Mucosa of stomach (tissue), 1 donor: ENCODE data around the gene SPEF1.

ENCODE experiments used
- H3K27me3 ChIP-seq: one replicate; pipeline ENCODE4 v1.7.0; 2013; ENCODE audit warnings: mild to moderate bottlenecking, low read length; ENCODE audit not compliant: control insufficient read depth, insufficient read depth
- H3K36me3 ChIP-seq: one replicate; pipeline ENCODE4 v1.7.0; 2013; ENCODE audit warnings: low read length; ENCODE audit not compliant: control insufficient read depth, insufficient read depth
- H3K4me1 ChIP-seq: one replicate; pipeline ENCODE4 v1.7.0; 2013; ENCODE audit warnings: mild to moderate bottlenecking, low read length; ENCODE audit not compliant: control insufficient read depth, insufficient read depth
- H3K4me3 ChIP-seq: one replicate; pipeline ENCODE4 v1.7.0; 2013; ENCODE audit warnings: low read length
- H3K9ac ChIP-seq: one replicate; pipeline ENCODE4 v1.7.0; 2013; ENCODE audit warnings: mild to moderate bottlenecking, low read length, moderate library complexity
- H3K9me3 ChIP-seq: one replicate; pipeline ENCODE4 v1.7.0; 2013; ENCODE audit warnings: mild to moderate bottlenecking, low read length, moderate library complexity; ENCODE audit not compliant: control insufficient read depth
- donor health status: Pancreatic carcinoma.

SPEF1 gene

GRCh38 chr20:3748073-3748472 lies 33.2 kb downstream of the SPEF1 start:
- peaks cover 36% of the 10 kb centered on the region for H3K4me1 ChIP-seq
- H3K9ac ChIP-seq = no peak overlapping the region
- H3K4me3 ChIP-seq = no peak overlapping the region
- H3K36me3 ChIP-seq = no peaks in the 10 kb centered on the region
- H3K27me3 ChIP-seq = peaks cover 24% of the 10 kb centered on the region
- H3K9me3 ChIP-seq = no peaks in the 10 kb centered on the region

GRCh38 chr20:3747471-3747870 lies 33.8 kb downstream of the SPEF1 start:
- Histone ChIP-seq H3K36me3 (no peaks in the 10 kb centered on the region), H3K4me1 (peaks cover 30% of the 10 kb centered on the region), H3K4me3 (no peak overlapping the region), H3K9ac (no peak overlapping the region), H3K27me3 (peaks cover 24% of the 10 kb centered on the region), H3K9me3 (no peaks in the 10 kb centered on the region)

- H3K27me3 ChIP-seq = peaks cover 19% of the 10 kb centered on the region
- H3K4me1 ChIP-seq = peaks cover 19% of the 10 kb centered on the region
- H3K4me3 ChIP-seq = no peak overlapping the region
- no peaks in the 10 kb centered on the region for H3K36me3 ChIP-seq
- no peaks in the 10 kb centered on the region for H3K9me3 ChIP-seq
- H3K9ac ChIP-seq = no peak overlapping the region
Observed at GRCh38 chr20:3745686-3746173, 35.5 kb downstream of the SPEF1 start.

GRCh38 chr20:3744806-3745685 lies 36.2 kb downstream of the SPEF1 start:
- no peak overlapping the region for H3K9ac ChIP-seq
- H3K4me3 ChIP-seq = no peak overlapping the region
- peaks cover 15% of the 10 kb centered on the region for H3K4me1 ChIP-seq

GRCh38 chr20:3744037-3744436 lies 37.2 kb downstream of the SPEF1 start:
- Histone ChIP-seq H3K9ac (no peak overlapping the region), H3K9me3 (no peaks in the 10 kb centered on the region), H3K27me3 (peaks cover 2% of the 10 kb centered on the region), H3K36me3 (no peaks in the 10 kb centered on the region), H3K4me3 (no peak overlapping the region), H3K4me1 (peaks cover 6% of the 10 kb centered on the region)

More at GRCh38 chr20:3744806-3745685, 36.2 kb downstream of the SPEF1 start:
- H3K36me3 ChIP-seq = no peaks in the 10 kb centered on the region
- peaks cover 12% of the 10 kb centered on the region for H3K27me3 ChIP-seq
- H3K9me3 ChIP-seq = no peaks in the 10 kb centered on the region

- no peak overlapping the region for H3K4me3 ChIP-seq
- no peaks in the 10 kb centered on the region for H3K36me3 ChIP-seq
- no peak overlapping the region for H3K9ac ChIP-seq
- peaks cover 6% of the 10 kb centered on the region for H3K4me1 ChIP-seq
- H3K27me3 ChIP-seq = no peaks in the 10 kb centered on the region
- H3K9me3 ChIP-seq = no peaks in the 10 kb centered on the region
Observed at GRCh38 chr20:3743251-3743650, 38.0 kb downstream of the SPEF1 start.

- H3K9me3 ChIP-seq = no peaks in the 10 kb centered on the region
- no peak overlapping the region for H3K9ac ChIP-seq
- no peaks in the 10 kb centered on the region for H3K36me3 ChIP-seq
- H3K4me3 ChIP-seq = no peak overlapping the region
- no peaks in the 10 kb centered on the region for H3K27me3 ChIP-seq
- H3K4me1 ChIP-seq = peaks cover 6% of the 10 kb centered on the region
Observed at GRCh38 chr20:3741836-3742458, 39.3 kb downstream of the SPEF1 start.

- Histone ChIP-seq H3K4me1 (peaks cover 6% of the 10 kb centered on the region), H3K9me3 (no peaks in the 10 kb centered on the region), H3K36me3 (no peaks in the 10 kb centered on the region), H3K4me3 (no peak overlapping the region), H3K27me3 (no peaks in the 10 kb centered on the region), H3K9ac (no peak overlapping the region)
Observed at GRCh38 chr20:3740615-3741301, 40.5 kb downstream of the SPEF1 start.

GRCh38 chr20:3739926-3740451 lies 41.3 kb downstream of the SPEF1 start:
- H3K27me3 ChIP-seq = no peaks in the 10 kb centered on the region
- no peaks in the 10 kb centered on the region for H3K36me3 ChIP-seq
- no peak overlapping the region for H3K9ac ChIP-seq
- no peaks in the 10 kb centered on the region for H3K9me3 ChIP-seq
- H3K4me1 ChIP-seq = peaks cover 7% of the 10 kb centered on the region
- H3K4me3 ChIP-seq = no peak overlapping the region

GRCh38 chr20:3739054-3739925 lies 42.0 kb downstream of the SPEF1 start:
- Histone ChIP-seq H3K27me3 (no peaks in the 10 kb centered on the region), H3K4me1 (peaks cover 8% of the 10 kb centered on the region), H3K4me3 (no peak overlapping the region), H3K9ac (no peak overlapping the region), H3K36me3 (no peaks in the 10 kb centered on the region), H3K9me3 (no peaks in the 10 kb centered on the region)
